T-helper 2 cell treated with Interferon-gamma antibody and Interleukin-4, amounts not matched to agents 5 μg/mL and 100 μg/mL, for 36 hours (primary cell): ENCODE measurements around the gene ISOC2.

Source experiments
- DNase-seq: peaks from one replicate; pipeline ENCODE4 v3.0.0; 2021; ENCODE audit warnings: low spot score
- H3K27ac Mint-ChIP-seq: one replicate; pipeline ENCODE4 v1.8.0; 2021; ENCODE audit warnings: mild to moderate bottlenecking, mixed read lengths
- H3K27me3 Mint-ChIP-seq: one replicate; pipeline ENCODE4 v1.8.0; 2021; ENCODE audit warnings: low read depth, mixed read lengths
- H3K36me3 Mint-ChIP-seq: one replicate; pipeline ENCODE4 v1.8.0; 2021; ENCODE audit warnings: low read depth, mixed read lengths
- H3K4me1 Mint-ChIP-seq: one replicate; pipeline ENCODE4 v1.8.0; 2021; ENCODE audit warnings: low read depth, mixed read lengths
- H3K4me3 Mint-ChIP-seq: one replicate; pipeline ENCODE4 v1.8.0; 2022; ENCODE audit warnings: mild to moderate bottlenecking, moderate library complexity, mixed read lengths
- H3K9me3 Mint-ChIP-seq: one replicate; pipeline ENCODE4 v1.8.0; 2021; ENCODE audit warnings: mixed read lengths

Gene ISOC2

GRCh38 chr19:55486043-55486970 is 24.9 kb upstream of the ISOC2 start:
- H3K9me3 Mint-ChIP-seq = no peaks in the 10 kb centered on the region
- DNase-seq = no peak

GRCh38 chr19:55485439-55486011 is 24.1 kb upstream of the ISOC2 start:
- DNase-seq = no peak
- Mint-ChIP-seq H3K36me3 (no peaks in the 10 kb centered on the region), H3K4me1 (peaks cover 1% of the 10 kb centered on the region), H3K27ac (peak overlapping the region; percentile 70), H3K27me3 (no peaks in the 10 kb centered on the region), H3K4me3 (peak overlapping the region; percentile 75), H3K9me3 (no peaks in the 10 kb centered on the region)

More at GRCh38 chr19:55486043-55486970, 24.9 kb upstream of the ISOC2 start:
- Mint-ChIP-seq H3K27me3 (no peaks in the 10 kb centered on the region), H3K4me3 (peak overlapping the region; percentile 58), H3K4me1 (peaks cover 1% of the 10 kb centered on the region), H3K27ac (peak overlapping the region; percentile 34), H3K36me3 (no peaks in the 10 kb centered on the region)

GRCh38 chr19:55484593-55485438 is 23.4 kb upstream of the ISOC2 start, which contains the start of gene NAT14:
TSS of gene NAT14 (plus strand) at chr19:55485188. CDS start at chr19:55485709, 521 bp downstream.
- no peaks in the 10 kb centered on the region for H3K9me3 Mint-ChIP-seq
- peak; percentile 60 for DNase-seq
- peak within 1 kb of the TSS; percentile 70 for H3K27ac Mint-ChIP-seq
- no peaks in the 10 kb centered on the region for H3K27me3 Mint-ChIP-seq
- H3K4me3 Mint-ChIP-seq = peak within 1 kb of the TSS; percentile 75
- peaks cover 1% of the 10 kb centered on the region for H3K36me3 Mint-ChIP-seq
- peaks cover 1% of the 10 kb centered on the region for H3K4me1 Mint-ChIP-seq

- H3K27ac Mint-ChIP-seq = peak overlapping the region; percentile 20
- H3K27me3 Mint-ChIP-seq = no peaks in the 10 kb centered on the region
- peaks cover 4% of the 10 kb centered on the region for H3K4me1 Mint-ChIP-seq
- DNase-seq = no peak
- H3K36me3 Mint-ChIP-seq = peaks cover 1% of the 10 kb centered on the region
- H3K4me3 Mint-ChIP-seq = peak overlapping the region; percentile 72
- no peaks in the 10 kb centered on the region for H3K9me3 Mint-ChIP-seq
Observed at GRCh38 chr19:55483706-55484592, 22.5 kb upstream of the ISOC2 start.

GRCh38 chr19:55482967-55483705 is 21.7 kb upstream of the ISOC2 start:
- H3K27ac Mint-ChIP-seq = no peak overlapping the region
- no peaks in the 10 kb centered on the region for H3K9me3 Mint-ChIP-seq
- no peak overlapping the region for H3K4me3 Mint-ChIP-seq
- peaks cover 11% of the 10 kb centered on the region for H3K4me1 Mint-ChIP-seq
- DNase-seq = no peak
- H3K27me3 Mint-ChIP-seq = no peaks in the 10 kb centered on the region
- peaks cover 4% of the 10 kb centered on the region for H3K36me3 Mint-ChIP-seq

- Mint-ChIP-seq H3K9me3 (no peaks in the 10 kb centered on the region), H3K4me3 (no peak overlapping the region), H3K27me3 (no peaks in the 10 kb centered on the region), H3K4me1 (peaks cover 17% of the 10 kb centered on the region), H3K36me3 (peaks cover 4% of the 10 kb centered on the region), H3K27ac (no peak overlapping the region)
- DNase-seq = no peak
Observed at GRCh38 chr19:55482156-55482961, 20.9 kb upstream of the ISOC2 start.

GRCh38 chr19:55481794-55482155 is 20.3 kb upstream of the ISOC2 start:
- Mint-ChIP-seq H3K27me3 (no peaks in the 10 kb centered on the region), H3K36me3 (peaks cover 4% of the 10 kb centered on the region), H3K4me1 (peaks cover 20% of the 10 kb centered on the region), H3K27ac (no peak overlapping the region), H3K4me3 (no peak overlapping the region), H3K9me3 (no peaks in the 10 kb centered on the region)
- DNase-seq = no peak

- H3K9me3 Mint-ChIP-seq = no peaks in the 10 kb centered on the region
- no peak overlapping the region for H3K27ac Mint-ChIP-seq
- H3K4me3 Mint-ChIP-seq = no peak overlapping the region
- H3K27me3 Mint-ChIP-seq = no peaks in the 10 kb centered on the region
- DNase-seq = no peak
- peaks cover 4% of the 10 kb centered on the region for H3K36me3 Mint-ChIP-seq
- H3K4me1 Mint-ChIP-seq = peaks cover 20% of the 10 kb centered on the region
Observed at GRCh38 chr19:55481148-55481793, 19.8 kb upstream of the ISOC2 start.

GRCh38 chr19:55479451-55480230 is 18.2 kb upstream of the ISOC2 start:
- peak overlapping the region; percentile 17 for H3K4me3 Mint-ChIP-seq
- H3K27me3 Mint-ChIP-seq = no peaks in the 10 kb centered on the region
- H3K27ac Mint-ChIP-seq = peak overlapping the region; percentile 55
- DNase-seq = no peak
- H3K9me3 Mint-ChIP-seq = no peaks in the 10 kb centered on the region
- peaks cover 18% of the 10 kb centered on the region for H3K4me1 Mint-ChIP-seq
- peaks cover 4% of the 10 kb centered on the region for H3K36me3 Mint-ChIP-seq

- H3K9me3 Mint-ChIP-seq = no peaks in the 10 kb centered on the region
- no peak for DNase-seq
- H3K27ac Mint-ChIP-seq = peak overlapping the region; percentile 55
- H3K4me1 Mint-ChIP-seq = peaks cover 18% of the 10 kb centered on the region
- H3K4me3 Mint-ChIP-seq = peak overlapping the region; percentile 87
- no peaks in the 10 kb centered on the region for H3K27me3 Mint-ChIP-seq
- peaks cover 4% of the 10 kb centered on the region for H3K36me3 Mint-ChIP-seq
Observed at GRCh38 chr19:55479045-55479444, 17.6 kb upstream of the ISOC2 start.

- Mint-ChIP-seq H3K4me3 (peak overlapping the region; percentile 87), H3K27ac (peak overlapping the region; percentile 47), H3K36me3 (peaks cover 4% of the 10 kb centered on the region), H3K9me3 (no peaks in the 10 kb centered on the region), H3K27me3 (no peaks in the 10 kb centered on the region), H3K4me1 (peaks cover 18% of the 10 kb centered on the region)
- DNase-seq = no peak
Observed at GRCh38 chr19:55478364-55478763, 16.9 kb upstream of the ISOC2 start.
